C4-2B (cell line): ENCODE data around the gene CXXC5.

Source experiments
- H3K27ac ChIP-seq: fragments of 450-650 bp; 2 replicates; pipeline ENCODE4 v1.5.1; 2017
- ZFX ChIP-seq: fragments of 450-650 bp; IDR thresholded peaks from 2 replicates; pipeline ENCODE4 v1.6.1; 2017
- TF ChIP-seq, protein P1 (sequence below): fragments of 450-650 bp; conservative IDR thresholded peaks from 2 replicates; pipeline ENCODE4 v1.5.1; 2017; ENCODE audit warnings: mild to moderate bottlenecking

The CXXC5 gene

GRCh38 chr5:139671096-139671841 is 23.1 kb downstream of the CXXC5 start:
- no peak for TF ChIP-seq ZFX
- TF ChIP-seq, protein P1, sequence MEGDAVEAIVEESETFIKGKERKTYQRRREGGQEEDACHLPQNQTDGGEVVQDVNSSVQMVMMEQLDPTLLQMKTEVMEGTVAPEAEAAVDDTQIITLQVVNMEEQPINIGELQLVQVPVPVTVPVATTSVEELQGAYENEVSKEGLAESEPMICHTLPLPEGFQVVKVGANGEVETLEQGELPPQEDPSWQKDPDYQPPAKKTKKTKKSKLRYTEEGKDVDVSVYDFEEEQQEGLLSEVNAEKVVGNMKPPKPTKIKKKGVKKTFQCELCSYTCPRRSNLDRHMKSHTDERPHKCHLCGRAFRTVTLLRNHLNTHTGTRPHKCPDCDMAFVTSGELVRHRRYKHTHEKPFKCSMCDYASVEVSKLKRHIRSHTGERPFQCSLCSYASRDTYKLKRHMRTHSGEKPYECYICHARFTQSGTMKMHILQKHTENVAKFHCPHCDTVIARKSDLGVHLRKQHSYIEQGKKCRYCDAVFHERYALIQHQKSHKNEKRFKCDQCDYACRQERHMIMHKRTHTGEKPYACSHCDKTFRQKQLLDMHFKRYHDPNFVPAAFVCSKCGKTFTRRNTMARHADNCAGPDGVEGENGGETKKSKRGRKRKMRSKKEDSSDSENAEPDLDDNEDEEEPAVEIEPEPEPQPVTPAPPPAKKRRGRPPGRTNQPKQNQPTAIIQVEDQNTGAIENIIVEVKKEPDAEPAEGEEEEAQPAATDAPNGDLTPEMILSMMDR: no peak
- no peak overlapping the region for H3K27ac ChIP-seq

- TF ChIP-seq, protein P1: no peak
- TF ChIP-seq ZFX: no peak
- no peak overlapping the region for H3K27ac ChIP-seq
These were observed 27.1 kb downstream of the CXXC5 start for GRCh38 chr5:139675213-139675612.

GRCh38 chr5:139675825-139676224 is 27.7 kb downstream of the CXXC5 start:
- TF ChIP-seq ZFX: no peak
- TF ChIP-seq, protein P1: no peak
- H3K27ac ChIP-seq: no peak overlapping the region

GRCh38 chr5:139676406-139676805 is 28.3 kb downstream of the CXXC5 start:
- no peak overlapping the region for H3K27ac ChIP-seq
- TF ChIP-seq ZFX: no peak
- TF ChIP-seq, protein P1: no peak

DNA sequence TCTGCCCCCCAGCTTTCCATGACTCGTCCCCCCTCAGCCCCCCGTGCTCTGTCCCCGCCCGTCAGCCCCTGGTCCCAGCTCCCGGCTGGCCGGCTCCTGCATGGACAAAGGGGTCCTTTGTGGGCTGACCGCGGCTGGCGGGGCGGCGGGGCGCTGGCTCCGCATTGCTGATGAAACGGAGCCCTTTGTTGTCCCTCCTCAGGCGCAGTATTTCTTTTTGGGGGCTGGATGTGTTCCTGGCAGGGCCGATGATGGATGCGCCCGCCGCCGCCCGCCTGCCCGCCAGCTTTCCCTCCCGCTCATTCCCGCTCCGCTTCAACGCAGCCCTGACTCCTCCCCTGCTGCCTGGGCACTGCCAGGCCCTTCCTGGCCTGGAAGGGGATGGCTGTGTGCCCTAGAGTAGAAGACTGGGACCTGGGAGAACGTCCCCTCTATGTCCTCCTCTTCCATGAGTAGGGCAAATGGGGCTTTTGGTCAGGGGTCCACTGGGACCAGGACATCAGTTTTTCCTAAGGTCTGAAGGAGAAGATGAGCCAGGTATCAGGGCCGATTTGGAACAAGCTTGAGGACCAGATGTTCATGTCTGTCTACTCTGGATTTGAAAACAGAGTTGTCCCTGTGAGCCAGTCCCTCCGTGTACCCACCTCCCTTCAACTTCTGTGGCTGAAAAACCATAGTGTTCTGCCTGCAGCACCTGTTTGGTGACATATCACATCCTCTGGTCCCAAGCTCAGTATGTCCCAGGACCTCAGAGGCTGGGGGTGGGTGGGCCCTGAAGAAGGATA is 29.0 kb downstream of the CXXC5 start:
- H3K27ac ChIP-seq: no peak overlapping the region
- TF ChIP-seq ZFX: no peak
- TF ChIP-seq, protein P1: no peak

- no peak for TF ChIP-seq ZFX
- TF ChIP-seq, protein P1: no peak
- H3K27ac ChIP-seq: no peak overlapping the region
These were observed 29.8 kb downstream of the CXXC5 start for GRCh38 chr5:139677736-139678613.
